Uterus (tissue), 4 donors: ENCODE data around the gene OBP2A. TPM values are rescaled to one million over a fixed set of nuclear protein-coding genes. Genes with fewer than 3 reads are reported as not detected.

ENCODE experiments used
- DNase-seq, 2 donors: peaks; one replicate each; pipeline ENCODE4 v3.0.0-alpha.2; 2019 to 2020
- H3K27ac ChIP-seq, 2 donors: fragments of 200-600 bp; sonication (generic); 1 replicate in 1 of 2; 2 replicates in 1 of 2; pipeline ENCODE4 v1.5.1; 2016 to 2018
- H3K27me3 ChIP-seq, 2 donors: fragments of 200-600 bp; sonication (generic); one replicate each; pipeline ENCODE4 v1.5.1; 2018 to 2019; ENCODE audit warnings: control low read depth in 1 of 2
- H3K36me3 ChIP-seq, 2 donors: fragments of 200-600 bp; sonication (generic); one replicate each; pipeline ENCODE4 v1.5.1; 2019; ENCODE audit warnings: control low read depth in 1 of 2
- H3K4me1 ChIP-seq, 2 donors: fragments of 200-600 bp; sonication (generic); one replicate each; pipeline ENCODE4 v1.5.1; 2018 to 2019; ENCODE audit warnings: control low read depth in 1 of 2
- H3K4me3 ChIP-seq, 2 donors: fragments of 200-600 bp; sonication (generic); 1 replicate in 1 of 2; 2 replicates in 1 of 2; pipeline ENCODE4 v1.5.1; 2018 to 2019; ENCODE audit warnings: mild to moderate bottlenecking in 1 of 2
- H3K9me3 ChIP-seq, 2 donors: fragments of 200-600 bp; sonication (generic); one replicate each; pipeline ENCODE4 v1.5.1; 2019; ENCODE audit warnings: control low read depth in 1 of 2
- CTCF ChIP-seq, 4 experiments: fragments of 200-600 bp in 2 of 4; fragments of 450-650 bp in 2 of 4; sonication (generic) in 2 of 4; IDR thresholded peaks; one replicate each; pipeline ENCODE4 v1.5.1; 2016 to 2019; ENCODE audit warnings: antibody characterized with exemption in 4 of 4, mild to moderate bottlenecking in 2 of 4, moderate library complexity in 1 of 4
- POLR2A ChIP-seq, 2 donors: fragments of 450-650 bp; IDR thresholded peaks; one replicate each; pipeline ENCODE4 v1.6.1; 2016; ENCODE audit warnings: antibody characterized with exemption in 2 of 2, mild to moderate bottlenecking in 1 of 2, moderate library complexity in 1 of 2
- intact Hi-C: fragments of 100-400 bp; cut with DNase I; formaldehyde crosslinking; loops from one replicate; pipeline ENCODE4 v1.15.1; 2023; ENCODE audit warnings: low total_unique reads
- total RNA-seq, 4 donors: library from RNA; depleted of rRNA in 3 of 4; stranded (reverse); fragments of >200 nt in 3 of 4; gene quantifications; one replicate each; pipeline versions ENCODE4 v1.1.0 to v1.2.4, GENCODE V29; 2014 to 2023
- donor health status: DM: yes; HTN: yes; CAD: no.

OBP2A gene
- total RNA-seq, 4 donors from 2014 or later, result not detected

GRCh38 chr9:135551031-135551430 lies 5.1 kb downstream of the OBP2A start:
- no peaks in the 10 kb centered on the region for H3K4me1 ChIP-seq
- no peaks in the 10 kb centered on the region for H3K9me3 ChIP-seq
- intact Hi-C loops, result no loop called here
- H3K36me3 ChIP-seq, result no peaks in the 10 kb centered on the region
- no peak overlapping the region for H3K27ac ChIP-seq
- no peak overlapping the region for H3K4me3 ChIP-seq
- DNase-seq, result no peak
- no peaks in the 10 kb centered on the region for H3K27me3 ChIP-seq
- no peak for TF ChIP-seq POLR2A (IDR thresholded peaks at IDR 0.05)
- TF ChIP-seq CTCF (IDR thresholded peaks at IDR 0.05), result no peak

DNA sequence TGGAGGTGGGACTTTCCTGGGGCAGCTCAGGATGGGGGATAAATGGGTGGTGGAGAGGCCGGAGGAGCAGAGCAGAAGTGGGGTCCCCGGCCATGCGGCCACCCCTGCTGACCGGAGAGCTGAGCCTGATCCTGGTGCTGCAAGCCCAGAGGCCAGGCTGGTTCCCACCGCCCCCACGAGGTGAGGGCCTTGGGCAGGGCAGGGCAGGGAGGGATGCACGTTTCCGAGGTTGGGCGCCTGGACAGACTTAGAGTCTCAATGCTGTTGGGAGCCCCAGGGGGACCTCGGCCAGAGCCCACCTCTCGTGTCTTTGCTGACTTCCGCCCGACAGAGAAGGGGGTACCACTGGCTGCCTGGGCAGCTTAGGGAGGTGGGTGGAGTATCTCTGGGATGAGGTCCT lies 5.5 kb downstream of the OBP2A start:
- Histone ChIP-seq H3K27ac (no peak overlapping the region), H3K27me3 (no peaks in the 10 kb centered on the region), H3K4me1 (no peaks in the 10 kb centered on the region), H3K4me3 (no peak overlapping the region), H3K36me3 (no peaks in the 10 kb centered on the region), H3K9me3 (no peaks in the 10 kb centered on the region)
- intact Hi-C loops, result no loop called here
- no peak for TF ChIP-seq CTCF (IDR thresholded peaks at IDR 0.05)
- TF ChIP-seq POLR2A (IDR thresholded peaks at IDR 0.05), result no peak
- DNase-seq, result no peak

DNA sequence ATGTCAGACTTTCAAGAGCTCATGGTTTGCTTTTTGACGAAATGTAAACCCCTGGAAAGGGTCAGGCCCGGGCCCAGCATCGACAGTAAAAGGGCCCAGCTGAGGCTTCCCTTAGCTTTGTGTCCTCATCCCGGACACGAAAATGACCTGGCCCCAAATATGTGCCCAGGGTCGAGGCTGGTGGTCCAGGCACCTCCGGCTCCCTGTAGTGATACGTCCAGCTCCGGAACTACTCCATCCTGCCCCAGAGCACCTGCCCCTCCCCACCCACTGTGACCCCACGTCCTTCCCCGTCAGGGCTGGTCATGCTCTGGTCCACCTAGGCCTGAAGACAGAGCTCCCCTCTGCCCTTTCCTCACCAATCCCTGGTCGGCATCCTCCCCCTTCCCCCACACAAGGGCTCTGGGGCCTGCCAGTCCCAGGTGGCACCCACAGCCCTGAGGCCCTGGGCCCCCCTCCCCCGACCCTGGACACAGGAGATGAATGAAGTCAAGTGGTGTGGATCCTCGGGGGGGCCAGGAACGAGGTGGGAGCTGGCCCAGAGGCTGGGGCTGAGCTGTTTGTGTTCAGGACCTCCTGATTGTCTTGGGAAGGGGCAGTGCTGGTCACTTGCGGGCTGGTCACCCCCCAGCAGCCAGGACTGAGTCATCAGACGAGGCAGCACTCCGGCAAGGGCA lies 6.2 kb downstream of the OBP2A start:
- intact Hi-C loops, result no loop called here
- no peaks in the 10 kb centered on the region for H3K4me1 ChIP-seq
- TF ChIP-seq CTCF (IDR thresholded peaks at IDR 0.05) (no peak), POLR2A (IDR thresholded peaks at IDR 0.05) (no peak)

GRCh38 chr9:135552698-135553171 lies 6.8 kb downstream of the OBP2A start:
- Histone ChIP-seq H3K4me3 (no peak overlapping the region), H3K9me3 (no peaks in the 10 kb centered on the region), H3K36me3 (no peaks in the 10 kb centered on the region), H3K27me3 (no peaks in the 10 kb centered on the region), H3K4me1 (no peaks in the 10 kb centered on the region), H3K27ac (no peak overlapping the region)
- no peak for TF ChIP-seq CTCF (IDR thresholded peaks at IDR 0.05)
- TF ChIP-seq POLR2A (IDR thresholded peaks at IDR 0.05), result no peak
- intact Hi-C loops, result no loop called here
- no peak for DNase-seq

More for the DNA sequence above, 6.2 kb downstream of the OBP2A start:
- Histone ChIP-seq H3K27ac (no peak overlapping the region), H3K36me3 (no peaks in the 10 kb centered on the region), H3K27me3 (no peaks in the 10 kb centered on the region), H3K4me3 (no peak overlapping the region), H3K9me3 (no peaks in the 10 kb centered on the region)
- no peak for DNase-seq

GRCh38 chr9:135554718-135555117 lies 8.8 kb downstream of the OBP2A start:
- Histone ChIP-seq H3K9me3 (no peaks in the 10 kb centered on the region), H3K36me3 (no peaks in the 10 kb centered on the region), H3K27ac (no peak overlapping the region), H3K4me3 (no peak overlapping the region), H3K27me3 (no peaks in the 10 kb centered on the region), H3K4me1 (no peaks in the 10 kb centered on the region)
- intact Hi-C loops, result no loop called here
- TF ChIP-seq CTCF (IDR thresholded peaks at IDR 0.05) (no peak), POLR2A (IDR thresholded peaks at IDR 0.05) (no peak)
- no peak for DNase-seq
